Keratinocyte (primary cell): ENCODE data around the gene PKNOX2.

Source experiments
- EZH2 ChIP-seq: IDR thresholded peaks from one replicate; pipeline ENCODE4 v1.6.1; 2012; ENCODE audit warnings: inconsistent platforms, mild to moderate bottlenecking, low read length, moderate library complexity
- TF ChIP-seq, protein P1 (sequence below), 3 experiments: IDR thresholded peaks in 1 of 3; conservative IDR thresholded peaks in 1 of 3; optimal IDR thresholded peaks in 1 of 3; 2 replicates in 2 of 3; 3 replicates in 1 of 3; pipeline versions ENCODE3 to v1.5.1; 2011; ENCODE audit warnings: low read length in 3 of 3, mild to moderate bottlenecking in 3 of 3, moderate library complexity in 2 of 3, control low read depth in 1 of 3, inconsistent platforms in 1 of 3; ENCODE audit not compliant: insufficient read depth in 2 of 3; ENCODE audit errors: extremely low read depth in 1 of 3

DNA sequence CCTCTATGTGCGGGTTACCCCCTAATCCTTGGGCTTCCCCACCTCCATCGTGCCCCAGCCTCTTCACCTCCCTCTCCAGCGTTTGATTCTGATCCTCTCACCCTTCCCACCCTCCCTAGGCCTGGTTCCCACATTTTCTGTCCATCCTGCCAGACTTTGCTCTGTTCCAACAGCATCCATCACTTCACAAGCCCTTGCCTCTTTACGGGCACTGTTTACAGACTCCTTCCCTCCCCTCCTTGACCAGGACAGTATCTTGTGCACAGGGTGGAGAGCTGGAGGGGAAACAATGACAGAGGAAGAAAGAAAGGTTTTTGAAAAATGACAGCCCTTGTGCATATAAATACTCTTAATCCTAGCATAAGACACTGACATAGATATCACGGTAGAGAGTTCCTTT is 301.1 kb downstream of the PKNOX2 start:
- TF ChIP-seq, protein P1, sequence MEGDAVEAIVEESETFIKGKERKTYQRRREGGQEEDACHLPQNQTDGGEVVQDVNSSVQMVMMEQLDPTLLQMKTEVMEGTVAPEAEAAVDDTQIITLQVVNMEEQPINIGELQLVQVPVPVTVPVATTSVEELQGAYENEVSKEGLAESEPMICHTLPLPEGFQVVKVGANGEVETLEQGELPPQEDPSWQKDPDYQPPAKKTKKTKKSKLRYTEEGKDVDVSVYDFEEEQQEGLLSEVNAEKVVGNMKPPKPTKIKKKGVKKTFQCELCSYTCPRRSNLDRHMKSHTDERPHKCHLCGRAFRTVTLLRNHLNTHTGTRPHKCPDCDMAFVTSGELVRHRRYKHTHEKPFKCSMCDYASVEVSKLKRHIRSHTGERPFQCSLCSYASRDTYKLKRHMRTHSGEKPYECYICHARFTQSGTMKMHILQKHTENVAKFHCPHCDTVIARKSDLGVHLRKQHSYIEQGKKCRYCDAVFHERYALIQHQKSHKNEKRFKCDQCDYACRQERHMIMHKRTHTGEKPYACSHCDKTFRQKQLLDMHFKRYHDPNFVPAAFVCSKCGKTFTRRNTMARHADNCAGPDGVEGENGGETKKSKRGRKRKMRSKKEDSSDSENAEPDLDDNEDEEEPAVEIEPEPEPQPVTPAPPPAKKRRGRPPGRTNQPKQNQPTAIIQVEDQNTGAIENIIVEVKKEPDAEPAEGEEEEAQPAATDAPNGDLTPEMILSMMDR (optimal IDR thresholded peaks at IDR 0.05 in 1 of 3, IDR thresholded peaks at IDR 0.05 in 1 of 3, conservative IDR thresholded peaks at IDR 0.05 in 1 of 3; ENCODE audit: extremely low read depth in 1 of 3, insufficient read depth in 2 of 3, low read length in 3 of 3): no peak
- TF ChIP-seq EZH2: no peak
